Memory B cell (primary cell): ENCODE data around the gene SDK1.
"Not testable (repeated sequence)": the region's sequence is repeated elsewhere in the genome, so short reads cannot be mapped to it uniquely, and the experiment has no call there.

Source experiments
- ATAC-seq: fragments of 150-1000 bp; cut with Tn5 transposase; 2 replicates; pipeline ENCODE4 v1.10.0; 2021; ENCODE audit warnings: low read depth, mild to moderate bottlenecking, moderate library complexity
- DNase-seq, 2 donors: peaks; one replicate each; pipeline ENCODE4 v3.0.0; 2022; ENCODE audit warnings: low spot score in 2 of 2
- H3K27ac Mint-ChIP-seq: one replicate; pipeline ENCODE4 v1.8.0; 2022; ENCODE audit warnings: mild to moderate bottlenecking, moderate library complexity, mixed read lengths
- H3K27me3 Mint-ChIP-seq: one replicate; pipeline ENCODE4 v1.8.0; 2022; ENCODE audit warnings: mixed read lengths
- H3K36me3 Mint-ChIP-seq: one replicate; pipeline ENCODE4 v1.8.0; 2022; ENCODE audit warnings: mild to moderate bottlenecking, mixed read lengths
- H3K4me1 Mint-ChIP-seq: one replicate; pipeline ENCODE4 v1.8.0; 2022; ENCODE audit warnings: mixed read lengths
- H3K4me3 Mint-ChIP-seq: one replicate; pipeline ENCODE4 v1.8.0; 2022; ENCODE audit warnings: mild to moderate bottlenecking, moderate library complexity, mixed read lengths
- H3K9me3 Mint-ChIP-seq: one replicate; pipeline ENCODE4 v1.8.0; 2022; ENCODE audit warnings: mixed read lengths

SDK1 gene

DNA sequence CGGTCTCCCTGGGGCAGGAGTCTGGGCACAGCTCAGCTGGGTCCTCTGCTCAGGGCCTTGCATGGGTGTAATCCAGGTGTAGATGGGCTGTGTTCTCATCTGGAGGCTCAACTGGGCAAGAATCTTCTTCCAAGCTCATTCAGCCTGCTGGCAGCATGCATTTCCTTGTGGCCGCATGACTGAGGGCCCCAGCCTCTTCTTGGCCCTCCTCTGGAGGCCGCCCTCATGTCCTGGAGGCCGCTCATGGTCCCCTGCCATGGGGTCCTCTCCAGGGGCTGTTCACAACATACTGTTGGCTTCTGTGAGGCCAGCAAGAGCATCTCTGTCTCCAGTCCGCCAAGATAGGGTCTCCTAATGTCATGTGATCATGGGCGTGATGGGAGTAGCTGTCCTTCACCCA is 943.6 kb downstream of the SDK1 start:
- no peak overlapping the region for H3K4me3 Mint-ChIP-seq
- H3K27me3 Mint-ChIP-seq, result peaks cover 2% of the 10 kb centered on the region
- H3K27ac Mint-ChIP-seq, result no peak overlapping the region
- H3K36me3 Mint-ChIP-seq, result no peaks in the 10 kb centered on the region
- H3K4me1 Mint-ChIP-seq, result peaks cover 2% of the 10 kb centered on the region
- ATAC-seq, result no peak
- peaks cover 7% of the 10 kb centered on the region for H3K9me3 Mint-ChIP-seq
- no peak for DNase-seq

DNA sequence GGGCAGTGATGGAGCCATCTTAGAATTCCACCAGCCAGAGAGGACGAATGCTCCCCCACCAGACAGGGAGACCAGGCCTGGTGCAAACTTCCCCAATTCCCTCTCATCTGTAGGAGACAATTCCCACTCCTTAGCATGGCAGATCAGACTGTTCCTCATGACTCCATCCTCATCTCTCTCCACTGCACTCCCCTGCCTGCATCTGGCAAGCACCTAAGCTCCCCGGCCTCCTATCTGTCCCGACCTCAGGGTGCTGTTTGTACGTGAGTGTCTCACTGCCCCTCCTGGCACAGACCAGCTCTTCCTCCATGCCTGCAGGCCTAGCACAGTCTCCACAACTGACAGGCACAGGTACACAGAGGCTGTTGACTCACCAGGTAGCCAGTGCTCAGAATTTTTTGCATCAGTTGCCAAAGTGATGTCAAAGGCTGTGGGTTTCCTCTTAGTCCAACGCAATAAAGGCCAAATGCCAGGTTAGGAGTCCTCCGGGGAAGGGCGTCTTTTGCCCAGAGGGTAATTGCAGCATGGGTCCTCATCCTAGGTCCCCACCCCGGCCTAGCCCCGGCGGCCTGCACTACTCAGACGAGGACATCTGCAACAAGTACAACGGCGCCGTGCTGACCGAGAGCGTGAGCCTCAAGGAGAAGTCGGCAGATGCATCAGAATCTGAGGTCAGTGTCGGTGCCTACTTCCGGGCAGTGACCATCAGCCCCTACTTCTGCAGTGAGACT is 944.2 kb downstream of the SDK1 start:
- peaks cover 2% of the 10 kb centered on the region for H3K4me1 Mint-ChIP-seq
- no peaks in the 10 kb centered on the region for H3K36me3 Mint-ChIP-seq
- no peak overlapping the region for H3K4me3 Mint-ChIP-seq
- no peak overlapping the region for H3K27ac Mint-ChIP-seq
- DNase-seq (no peak), ATAC-seq (no peak)
- H3K27me3 Mint-ChIP-seq, result peaks cover under 1% of the 10 kb centered on the region
- peaks cover 7% of the 10 kb centered on the region for H3K9me3 Mint-ChIP-seq

DNA sequence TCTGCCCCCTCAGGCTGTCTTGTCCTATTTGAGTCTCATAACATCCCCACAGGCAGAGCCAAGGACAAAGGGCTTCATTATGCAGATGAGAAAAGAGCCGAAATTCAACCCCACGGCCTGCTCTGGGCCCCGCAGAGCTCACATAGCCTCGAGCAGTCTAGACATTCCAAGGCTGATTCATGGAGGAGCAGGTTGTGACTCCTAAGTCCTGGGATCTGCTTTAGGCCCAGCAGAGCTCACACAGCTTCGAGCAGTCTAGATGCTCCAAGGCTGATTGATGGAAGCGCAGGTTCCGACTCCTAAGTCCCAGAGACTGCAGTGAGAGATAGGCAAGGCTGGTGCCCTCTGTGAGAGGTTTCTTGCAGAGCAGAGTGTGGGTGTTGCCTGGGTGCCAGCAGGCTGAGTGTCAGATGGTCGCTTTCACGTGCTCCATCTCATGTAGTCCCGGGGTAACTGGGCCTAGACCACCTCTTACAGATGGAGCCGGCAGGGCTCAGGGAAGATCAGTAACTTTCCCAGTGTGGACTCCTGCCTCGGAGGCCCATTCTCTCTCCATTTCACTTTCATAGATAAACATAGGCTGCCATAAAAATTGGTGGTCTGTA is 944.9 kb downstream of the SDK1 start:
- Mint-ChIP-seq H3K27ac (no peak overlapping the region), H3K9me3 (peaks cover 10% of the 10 kb centered on the region), H3K4me1 (no peaks in the 10 kb centered on the region), H3K36me3 (no peaks in the 10 kb centered on the region), H3K4me3 (no peak overlapping the region), H3K27me3 (no peaks in the 10 kb centered on the region)
- DNase-seq (no peak), ATAC-seq (no peak)

DNA sequence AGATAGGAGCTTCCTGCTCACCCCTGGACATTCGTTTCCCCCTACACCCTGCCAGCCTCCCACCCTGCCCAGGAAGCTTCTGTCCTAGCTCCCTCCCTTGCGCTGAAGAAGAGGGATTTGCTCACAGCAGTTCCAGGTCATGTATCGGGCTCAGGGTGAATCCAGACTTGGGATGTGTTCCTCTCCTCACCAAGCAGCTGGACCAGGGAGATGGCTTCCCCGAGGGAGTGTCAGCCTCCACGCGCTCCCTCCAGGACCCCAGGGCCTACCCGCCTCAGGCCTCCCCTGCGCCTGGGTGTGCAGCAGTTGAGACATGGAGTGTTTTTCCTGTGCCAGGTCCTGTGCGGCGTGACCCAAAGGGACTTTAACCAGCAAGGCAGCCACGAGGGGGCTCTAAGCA is 945.5 kb downstream of the SDK1 start:
- ATAC-seq, result no peak
- DNase-seq, result no peak
- Mint-ChIP-seq H3K27me3 (no peaks in the 10 kb centered on the region), H3K27ac (no peak overlapping the region), H3K4me1 (no peaks in the 10 kb centered on the region), H3K9me3 (peaks cover 11% of the 10 kb centered on the region), H3K36me3 (no peaks in the 10 kb centered on the region), H3K4me3 (no peak overlapping the region)

DNA sequence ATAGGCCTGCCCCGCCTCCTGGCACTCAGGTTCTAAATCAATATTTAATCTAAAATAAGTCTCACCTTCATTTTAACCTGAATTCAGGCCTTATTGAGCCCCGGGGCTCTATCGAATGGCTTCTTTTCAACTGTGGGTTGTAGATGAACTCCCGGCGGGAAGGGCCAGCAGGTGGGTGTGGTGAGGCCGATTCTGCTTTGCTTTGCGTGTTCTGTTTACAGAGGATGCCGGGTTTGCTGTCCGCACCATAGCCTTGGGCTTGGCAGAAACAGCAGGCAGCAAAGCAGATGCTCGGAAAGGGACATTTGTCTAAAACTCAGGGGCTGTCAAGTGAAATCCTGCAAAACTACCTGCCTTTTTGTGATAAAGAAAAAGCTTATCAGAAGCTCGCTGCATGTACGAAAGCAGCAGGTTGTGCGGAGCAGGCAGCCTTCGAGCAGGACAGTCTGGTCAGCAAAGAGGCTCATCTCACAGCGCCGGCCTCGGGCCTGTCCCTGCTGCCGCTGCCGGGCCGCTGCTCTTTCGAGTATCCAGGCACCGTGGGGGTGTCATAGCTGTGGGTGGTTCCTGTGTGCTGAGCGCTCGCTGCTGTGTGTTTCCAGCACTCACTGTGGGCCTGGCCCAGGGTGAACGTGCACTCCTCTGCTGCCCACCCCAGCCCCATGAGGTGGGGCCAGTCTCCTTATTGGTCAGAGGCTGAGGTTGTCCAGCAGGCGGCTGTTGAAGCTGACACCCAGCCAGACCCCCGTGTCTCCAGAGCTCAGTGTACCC is 946.2 kb downstream of the SDK1 start:
- no peak overlapping the region for H3K27ac Mint-ChIP-seq

DNA sequence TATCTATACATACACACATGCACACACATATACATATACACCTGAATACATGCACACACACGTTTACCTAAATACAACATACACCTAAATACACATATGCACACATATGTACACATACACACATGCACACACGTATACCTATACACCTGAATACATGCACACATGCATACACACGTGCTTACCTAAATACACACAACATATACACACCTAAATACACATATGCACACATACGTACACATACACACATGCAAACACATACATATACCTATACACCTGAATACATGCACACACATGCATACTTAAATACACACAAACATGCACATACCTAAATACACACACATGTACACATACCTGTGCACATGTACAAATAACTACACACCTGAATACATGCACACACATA is 947.2 kb downstream of the SDK1 start:
- Mint-ChIP-seq H3K4me3 (no peak overlapping the region), H3K9me3 (peaks cover 18% of the 10 kb centered on the region), H3K27me3 (no peaks in the 10 kb centered on the region), H3K36me3 (no peaks in the 10 kb centered on the region), H3K27ac (no peak overlapping the region), H3K4me1 (no peaks in the 10 kb centered on the region)
- DNase-seq, result no peak
- no peak for ATAC-seq

More for the DNA sequence above, 946.2 kb downstream of the SDK1 start:
- ATAC-seq (no peak), DNase-seq (no peak)
- no peaks in the 10 kb centered on the region for H3K27me3 Mint-ChIP-seq
- peaks cover 13% of the 10 kb centered on the region for H3K9me3 Mint-ChIP-seq
- H3K4me3 Mint-ChIP-seq, result no peak overlapping the region
- no peaks in the 10 kb centered on the region for H3K36me3 Mint-ChIP-seq
- H3K4me1 Mint-ChIP-seq, result no peaks in the 10 kb centered on the region

DNA sequence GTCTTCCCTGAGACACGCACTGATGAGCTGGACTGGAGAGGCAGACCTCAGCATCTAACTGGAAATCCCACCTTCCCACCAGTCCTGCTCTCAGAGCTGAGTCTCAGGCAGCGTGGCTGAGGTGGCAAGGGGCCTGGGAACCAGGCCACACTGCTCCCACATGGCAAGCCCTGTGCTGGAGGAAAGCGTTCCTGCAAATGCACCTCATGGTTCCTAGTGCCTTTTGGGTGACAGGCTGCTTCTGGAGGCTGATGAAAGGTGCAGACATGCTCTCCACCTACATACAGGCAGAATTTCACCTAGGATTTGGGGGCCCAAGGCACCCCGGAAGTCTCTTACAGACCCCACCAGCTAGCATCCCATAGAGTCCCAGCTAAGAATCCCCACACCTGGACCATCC is 948.2 kb downstream of the SDK1 start:
- Mint-ChIP-seq H3K27me3 (peaks cover 2% of the 10 kb centered on the region), H3K9me3 (peaks cover 26% of the 10 kb centered on the region), H3K4me1 (no peaks in the 10 kb centered on the region), H3K36me3 (peaks cover 1% of the 10 kb centered on the region), H3K4me3 (no peak overlapping the region), H3K27ac (no peak overlapping the region)
- no peak for DNase-seq
- ATAC-seq, result no peak

DNA sequence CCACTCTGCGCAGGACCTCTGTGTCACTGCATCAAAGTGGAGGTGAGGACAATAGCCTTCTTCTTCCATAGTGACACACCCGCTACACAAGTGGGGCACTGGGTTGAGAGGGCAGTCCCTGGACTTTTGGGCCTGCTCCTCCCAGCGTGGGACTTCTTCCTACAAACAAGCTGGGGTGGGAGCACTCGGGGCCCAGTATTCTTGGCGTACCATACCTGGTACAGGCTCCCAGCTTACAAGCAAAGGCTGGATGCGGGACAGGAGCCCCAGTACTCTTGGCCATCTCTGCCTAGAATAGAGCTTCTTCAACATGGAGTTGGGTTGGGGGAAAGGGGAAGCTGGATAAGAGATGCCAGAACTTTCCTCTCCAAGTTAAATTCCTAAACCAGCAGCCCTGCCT is 954.3 kb downstream of the SDK1 start:
- no peak for ATAC-seq
- no peak for DNase-seq
- peaks cover 1% of the 10 kb centered on the region for H3K36me3 Mint-ChIP-seq
- peaks cover 20% of the 10 kb centered on the region for H3K9me3 Mint-ChIP-seq
- H3K4me1 Mint-ChIP-seq, result no peaks in the 10 kb centered on the region
- no peak overlapping the region for H3K4me3 Mint-ChIP-seq
- H3K27ac Mint-ChIP-seq, result no peak overlapping the region
- peaks cover 4% of the 10 kb centered on the region for H3K27me3 Mint-ChIP-seq

DNA sequence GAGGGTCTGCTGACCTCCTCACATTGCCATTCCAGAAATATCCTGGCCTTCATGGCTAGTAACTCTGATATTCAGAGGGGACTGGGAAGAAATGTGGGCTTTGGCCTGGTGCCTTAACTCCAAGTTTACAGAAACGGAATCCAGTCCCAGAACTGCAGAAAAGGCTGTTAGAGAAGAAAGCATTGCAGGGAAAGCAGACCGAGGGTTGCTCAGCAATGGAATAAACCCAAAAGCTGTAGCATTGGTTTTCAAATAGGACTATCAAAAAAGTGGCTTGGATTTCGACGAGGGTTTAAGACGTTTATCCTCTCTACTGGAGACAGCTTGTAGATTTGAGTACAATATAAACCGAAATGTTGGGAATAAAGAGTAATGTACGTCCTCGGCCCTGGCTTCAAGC is 955.2 kb downstream of the SDK1 start:
- H3K4me3 Mint-ChIP-seq, result no peak overlapping the region
- H3K27ac Mint-ChIP-seq, result no peak overlapping the region
- H3K27me3 Mint-ChIP-seq, result peaks cover 4% of the 10 kb centered on the region
- DNase-seq (no peak), ATAC-seq (no peak)
- H3K4me1 Mint-ChIP-seq, result no peaks in the 10 kb centered on the region
- peaks cover 1% of the 10 kb centered on the region for H3K36me3 Mint-ChIP-seq
- H3K9me3 Mint-ChIP-seq, result peaks cover 16% of the 10 kb centered on the region

DNA sequence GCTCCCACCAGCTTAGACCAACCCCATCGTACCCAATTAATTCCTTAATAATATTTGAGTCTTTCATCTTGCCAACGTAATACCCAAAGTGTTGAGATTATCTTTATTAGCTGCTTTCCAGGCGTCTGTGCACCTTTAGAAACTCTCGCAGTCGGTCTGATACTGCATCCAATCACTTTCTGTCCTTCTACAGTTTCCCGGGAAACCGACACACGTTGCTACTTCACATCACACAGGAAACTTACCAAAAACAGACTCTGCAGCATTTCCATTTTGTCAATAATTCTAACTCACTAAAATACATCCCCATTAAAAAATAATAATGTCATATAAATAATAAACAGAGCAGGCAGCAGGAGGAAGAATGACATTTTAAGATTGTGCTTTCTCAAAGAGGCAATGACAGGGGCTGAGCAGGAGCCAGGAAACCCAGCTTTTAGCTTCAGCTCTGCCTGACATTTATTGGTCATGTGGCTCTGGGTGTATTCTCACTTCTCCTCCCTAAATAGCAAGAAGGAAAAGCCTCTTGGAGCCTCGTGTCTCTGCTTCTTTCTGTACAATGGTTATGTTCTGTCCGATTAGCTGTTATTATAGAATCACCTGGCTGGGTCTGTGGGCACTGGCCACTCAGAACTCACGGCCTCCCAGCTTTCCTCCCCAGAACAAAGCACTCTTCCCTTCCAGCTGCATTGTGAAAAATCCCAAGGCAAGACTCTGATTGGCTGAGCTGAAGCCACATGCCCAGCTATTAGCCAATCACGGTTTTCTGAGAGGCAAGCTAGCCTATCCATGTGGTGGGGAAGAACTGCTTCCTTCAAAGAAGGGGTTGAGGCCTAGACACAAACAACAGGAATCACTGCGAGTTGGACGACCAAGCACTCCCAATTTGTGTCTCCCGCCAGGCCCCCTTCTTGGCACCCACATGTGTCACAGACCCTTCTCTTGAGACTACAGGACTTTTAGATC is 956.4 kb downstream of the SDK1 start:
- no peak for DNase-seq
- Mint-ChIP-seq H3K27ac (no peak overlapping the region), H3K4me3 (no peak overlapping the region), H3K9me3 (peaks cover 13% of the 10 kb centered on the region), H3K36me3 (peaks cover 1% of the 10 kb centered on the region), H3K27me3 (peaks cover 4% of the 10 kb centered on the region), H3K4me1 (no peaks in the 10 kb centered on the region)
- no peak for ATAC-seq

DNA sequence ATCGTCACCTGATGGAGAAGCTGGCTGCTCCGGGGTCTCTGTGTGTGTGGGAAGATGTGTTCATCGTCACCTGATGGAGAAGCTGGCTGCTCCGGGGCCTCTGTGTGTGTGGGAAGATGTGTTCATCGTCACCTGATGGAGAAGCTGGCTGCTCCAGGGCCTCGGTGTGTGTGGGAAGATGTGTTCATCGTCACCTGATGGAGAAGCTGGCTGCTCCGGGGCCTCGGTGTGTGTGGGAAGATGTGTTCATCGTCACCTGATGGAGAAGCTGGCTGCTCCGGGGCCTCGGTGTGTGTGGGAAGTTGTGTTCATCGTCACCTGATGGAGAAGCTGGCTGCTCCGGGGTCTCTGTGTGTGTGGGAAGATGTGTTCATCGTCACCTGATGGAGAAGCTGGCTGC is 959.1 kb downstream of the SDK1 start:
- not testable (repeated sequence) for DNase-seq, H3K9me3 Mint-ChIP-seq, H3K27ac Mint-ChIP-seq, H3K36me3 Mint-ChIP-seq, H3K4me1 Mint-ChIP-seq, H3K4me3 Mint-ChIP-seq, ATAC-seq, H3K27me3 Mint-ChIP-seq

DNA sequence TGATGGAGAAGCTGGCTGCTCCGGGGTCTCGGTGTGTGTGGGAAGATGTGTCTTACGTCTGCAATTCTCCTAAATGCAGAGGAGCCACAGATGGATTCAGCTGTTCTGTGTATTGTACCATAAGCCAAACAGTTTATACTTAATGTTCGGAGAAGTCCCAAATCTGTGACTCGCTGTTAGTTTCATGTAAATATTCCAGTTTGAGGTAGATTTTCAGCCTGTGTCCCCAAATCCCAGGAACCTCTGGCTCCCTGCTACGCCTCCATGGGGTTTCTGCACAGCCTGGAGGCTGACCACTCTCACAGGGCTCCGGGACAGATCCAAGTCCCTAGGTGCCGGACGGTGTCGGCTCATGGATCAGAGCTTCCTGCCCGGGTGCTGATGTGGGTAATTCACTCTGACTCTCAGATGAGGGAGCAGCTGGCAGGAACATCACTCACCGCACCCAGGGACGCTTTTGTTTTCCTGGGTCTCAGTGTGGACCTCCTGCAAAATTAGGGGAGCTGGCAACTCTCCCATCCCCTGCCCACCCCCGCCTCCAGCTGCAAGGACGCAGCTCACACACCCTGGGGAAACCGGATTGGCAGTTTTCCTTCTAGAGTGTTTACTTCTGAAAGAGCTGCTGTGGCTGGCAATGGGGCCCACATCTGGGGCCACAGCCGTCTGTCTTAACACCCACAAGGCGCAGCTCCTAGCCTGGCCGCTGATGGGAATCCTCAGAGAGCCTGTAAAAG is 960.0 kb downstream of the SDK1 start:
- DNase-seq (no peak), ATAC-seq (no peak)
- Mint-ChIP-seq H3K9me3 (no peaks in the 10 kb centered on the region), H3K27me3 (peaks cover 2% of the 10 kb centered on the region), H3K36me3 (no peaks in the 10 kb centered on the region), H3K4me3 (no peak overlapping the region), H3K4me1 (no peaks in the 10 kb centered on the region), H3K27ac (no peak overlapping the region)

DNA sequence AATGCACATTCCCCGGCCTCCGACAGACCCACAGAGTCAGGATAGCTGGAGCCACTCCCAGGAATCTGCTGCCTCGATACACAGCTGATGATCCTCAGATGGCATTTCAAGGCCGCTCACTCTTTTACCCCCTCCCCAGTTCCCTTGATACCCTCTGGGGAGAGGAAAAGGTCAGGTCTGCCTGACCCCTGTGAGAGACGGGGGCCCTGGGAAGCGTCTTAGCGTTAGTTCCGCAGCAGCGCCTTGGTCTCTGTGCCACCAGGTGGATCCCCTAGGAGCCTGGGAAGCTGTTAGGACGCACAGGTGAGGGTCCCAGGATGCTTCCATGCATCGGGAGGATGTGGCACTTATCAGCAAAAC is 960.5 kb downstream of the SDK1 start:
- Mint-ChIP-seq H3K27ac (no peak overlapping the region), H3K4me3 (no peak overlapping the region), H3K4me1 (no peaks in the 10 kb centered on the region), H3K36me3 (no peaks in the 10 kb centered on the region), H3K9me3 (no peaks in the 10 kb centered on the region), H3K27me3 (peaks cover 2% of the 10 kb centered on the region)
- ATAC-seq (no peak), DNase-seq (no peak)
